H1 (cell line): ENCODE data around the gene RAD51B. TPM values are rescaled to one million over a fixed set of nuclear protein-coding genes. Genes with fewer than 3 reads are reported as not detected.

Source experiments
- BCL11A ChIP-seq, 2 experiments: IDR thresholded peaks; one replicate each; pipeline ENCODE4 v1.6.1; 2011; ENCODE audit warnings: low read depth in 2 of 2, low read length in 2 of 2, mild to moderate bottlenecking in 2 of 2
- POLR2AphosphoS5 ChIP-seq: IDR thresholded peaks from 2 replicates; pipeline ENCODE4 v1.6.1; 2011; ENCODE audit warnings: low read depth, low read length
- RXRA ChIP-seq: IDR thresholded peaks from 2 replicates; pipeline ENCODE4 v1.6.1; 2011; ENCODE audit warnings: low read depth, mild to moderate bottlenecking, low read length, moderate library complexity; ENCODE audit not compliant: insufficient read depth
- polyA plus RNA-seq, 7 experiments: library from polyadenylated mRNA; depleted of rRNA in 3 of 7; stranded (reverse) in 5 of 7; unstranded in 2 of 7; fragments of >200 nt in 5 of 7; fragments of 200-250 nt in 2 of 7; gene quantifications; 1 replicate in 5 of 7; 2 replicates in 1 of 7; 4 replicates in 1 of 7; pipeline versions ENCODE4 v1.2.1 to v1.2.3, GENCODE V29; 2011 to 2013; ENCODE audit warnings: missing spikeins in 2 of 7, mixed read lengths in 2 of 7
- total RNA-seq: library from RNA; stranded (reverse); fragmentation: NEBNext Ultra II Directional; extraction: Animal tissue kit (Norgen Biotek cat#: 25700); gene quantifications from 2 replicates; pipeline ENCODE4 v1.2.1, GENCODE V29; 2021
- TF ChIP-seq, protein P1 (sequence below): IDR thresholded peaks from 2 replicates; pipeline ENCODE4 v1.6.1; 2011; ENCODE audit warnings: low read length, improper control_type of control experiment

RAD51B gene
- total and polyA plus RNA-seq, 2 of the 8 experiments (the other 6 are each of a cell fraction or from before 2014, with no cell fraction given): 3.9 to 14.9 TPM

DNA sequence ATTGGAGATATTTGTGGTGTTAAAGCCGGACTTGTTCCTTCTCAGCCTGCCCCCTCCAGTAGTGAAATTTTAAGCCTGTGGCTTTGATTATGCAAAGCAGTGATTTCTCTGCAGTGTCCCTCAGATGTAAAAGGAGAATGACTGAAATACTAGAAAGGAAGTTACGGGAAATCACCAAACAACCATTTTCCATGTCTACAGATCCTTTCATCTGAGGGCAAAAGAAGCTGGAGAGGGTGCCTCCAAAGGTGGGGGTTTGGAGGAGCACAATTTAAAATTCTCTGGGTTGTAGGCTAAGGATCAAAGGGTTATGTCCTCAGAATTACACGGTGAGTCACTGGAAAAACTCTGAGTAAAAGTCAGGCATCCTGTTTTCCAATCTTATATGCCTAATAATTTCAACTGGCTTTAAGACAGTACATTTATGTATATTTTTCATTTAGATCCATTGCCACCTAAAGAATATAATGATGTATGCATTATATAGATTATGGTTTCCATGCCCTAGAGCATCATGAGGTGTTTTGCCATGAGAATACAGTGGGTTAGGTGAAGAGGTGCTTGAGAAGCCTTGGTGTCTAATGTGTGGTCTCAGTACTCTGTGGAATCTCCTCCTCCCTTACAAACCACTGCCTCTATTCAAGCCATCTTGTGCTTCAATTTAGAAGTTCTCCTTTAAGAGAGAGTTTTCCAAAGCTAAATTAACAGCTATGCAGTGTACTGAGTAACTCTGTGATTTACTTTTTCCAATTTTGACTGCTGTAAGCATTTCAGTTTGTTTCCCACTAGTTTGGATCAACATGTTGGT, 362.1 kb downstream of the RAD51B start (continued):
- TF ChIP-seq, protein P1, sequence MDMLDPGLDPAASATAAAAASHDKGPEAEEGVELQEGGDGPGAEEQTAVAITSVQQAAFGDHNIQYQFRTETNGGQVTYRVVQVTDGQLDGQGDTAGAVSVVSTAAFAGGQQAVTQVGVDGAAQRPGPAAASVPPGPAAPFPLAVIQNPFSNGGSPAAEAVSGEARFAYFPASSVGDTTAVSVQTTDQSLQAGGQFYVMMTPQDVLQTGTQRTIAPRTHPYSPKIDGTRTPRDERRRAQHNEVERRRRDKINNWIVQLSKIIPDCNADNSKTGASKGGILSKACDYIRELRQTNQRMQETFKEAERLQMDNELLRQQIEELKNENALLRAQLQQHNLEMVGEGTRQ: no peak
- no peak for TF ChIP-seq BCL11A (IDR thresholded peaks at IDR 0.05; ENCODE audit: low read depth in 2 of 2, low read length in 2 of 2)
- TF ChIP-seq RXRA: no peak
- no peak for TF ChIP-seq POLR2AphosphoS5
